Dedifferentiated amniotic fluid mesenchymal stem cell (primary cell): ENCODE results near the gene PIGT.
A peak's percentile ranks its signal among the peaks of the same experiment; 100 is the strongest.

Experiments used
- DNase-seq: peaks from one replicate; pipeline ENCODE4 v3.0.0-alpha.2; 2016; ENCODE audit errors: extremely low spot score

The PIGT gene

GRCh38 chr20:45415822-45416637 is at the start of gene PIGT:
PIGT (plus strand) TSS chr20:45416141; CDS start chr20:45416157, 16 bp downstream.
- DNase-seq, result peak; percentile 74

GRCh38 chr20:45366192-45366591 is 49.7 kb upstream of the PIGT start:
- no peak for DNase-seq

- DNase-seq, result no peak
Measured at GRCh38 chr20:45366631-45367030, 49.3 kb upstream of the PIGT start.

- DNase-seq, result no peak
Measured at GRCh38 chr20:45367126-45367525, 48.8 kb upstream of the PIGT start.

- DNase-seq, result no peak
Measured at GRCh38 chr20:45368221-45368980, 47.5 kb upstream of the PIGT start.

- no peak for DNase-seq
Measured at GRCh38 chr20:45370571-45371160, 45.3 kb upstream of the PIGT start.

GRCh38 chr20:45372241-45372640 is 43.7 kb upstream of the PIGT start:
- no peak for DNase-seq

GRCh38 chr20:45372646-45373352 is 43.1 kb upstream of the PIGT start:
- no peak for DNase-seq

GRCh38 chr20:45373353-45374100 is 42.4 kb upstream of the PIGT start:
- peak; percentile 68 for DNase-seq

- no peak for DNase-seq
Measured at GRCh38 chr20:45374101-45374467, 41.9 kb upstream of the PIGT start.

- no peak for DNase-seq
Measured at GRCh38 chr20:45374966-45375365, 41.0 kb upstream of the PIGT start.

GRCh38 chr20:45377269-45377668 is 38.7 kb upstream of the PIGT start:
- no peak for DNase-seq

GRCh38 chr20:45378191-45378590 is 37.8 kb upstream of the PIGT start, which contains the start of gene TP53TG5:
TP53TG5 (minus strand) TSS chr20:45378325; CDS start chr20:45378236, 89 bp downstream.
- DNase-seq, result no peak

- no peak for DNase-seq
Measured at GRCh38 chr20:45387274-45387673, 28.7 kb upstream of the PIGT start.

GRCh38 chr20:45390931-45391330 is 25.0 kb upstream of the PIGT start:
- no peak for DNase-seq

GRCh38 chr20:45391559-45391958 is 24.4 kb upstream of the PIGT start:
- no peak for DNase-seq

- no peak for DNase-seq
Measured at GRCh38 chr20:45392733-45393132, 23.2 kb upstream of the PIGT start.

- DNase-seq, result no peak
Measured at GRCh38 chr20:45394221-45395113, 21.5 kb upstream of the PIGT start.

GRCh38 chr20:45395114-45395415 is 20.9 kb upstream of the PIGT start:
- DNase-seq, result no peak

- no peak for DNase-seq
Measured at GRCh38 chr20:45399018-45399417, 16.9 kb upstream of the PIGT start.
